WTC11 (cell line): ENCODE results near the gene SHD. TPM values are rescaled to one million over a fixed set of nuclear protein-coding genes. Genes with fewer than 3 reads are reported as not detected.

ENCODE experiments used
- AFF4 ChIP-seq: sonication (generic); formaldehyde crosslinking; IDR thresholded peaks from 2 replicates; pipeline ENCODE4 v1.8.1; 2023; ENCODE audit warnings: mild to moderate bottlenecking, missing genetic modification reagents, borderline replicate concordance
- AR ChIP-seq: fragments of 250-450 bp; sonication (Bioruptor Pico); IDR thresholded peaks from 2 replicates; pipeline ENCODE4 v1.9.0; 2021; ENCODE audit warnings: mild to moderate bottlenecking
- FOXJ3 ChIP-seq: sonication (generic); formaldehyde crosslinking; IDR thresholded peaks from 2 replicates; pipeline ENCODE4 v1.9.0; 2021; ENCODE audit warnings: missing genetic modification reagents, mild to moderate bottlenecking, borderline replicate concordance
- FOXP4 ChIP-seq: sonication (generic); formaldehyde crosslinking; IDR thresholded peaks from 2 replicates; pipeline ENCODE4 v1.8.0; 2022; ENCODE audit warnings: mild to moderate bottlenecking, missing genetic modification reagents
- KAT7 ChIP-seq: sonication (generic); formaldehyde crosslinking; IDR thresholded peaks from 2 replicates; pipeline ENCODE4 v1.8.1; 2023; ENCODE audit warnings: missing genetic modification reagents, mild to moderate bottlenecking, borderline replicate concordance
- MAX ChIP-seq: sonication (generic); formaldehyde crosslinking; IDR thresholded peaks from 2 replicates; pipeline ENCODE4 v1.8.0; 2022; ENCODE audit warnings: mild to moderate bottlenecking, missing genetic modification reagents
- MLX ChIP-seq: sonication (generic); formaldehyde crosslinking; IDR thresholded peaks from 2 replicates; pipeline ENCODE4 v1.8.1; 2023; ENCODE audit warnings: mild to moderate bottlenecking, missing genetic modification reagents, moderate library complexity
- ZNF263 ChIP-seq: sonication (generic); formaldehyde crosslinking; IDR thresholded peaks from 2 replicates; pipeline ENCODE4 v1.8.1; 2022; ENCODE audit warnings: low read depth, mild to moderate bottlenecking, moderate library complexity, missing genetic modification reagents
- ZNF317 ChIP-seq: sonication (generic); formaldehyde crosslinking; IDR thresholded peaks from 2 replicates; pipeline ENCODE4 v1.8.1; 2023; ENCODE audit warnings: low read depth, mild to moderate bottlenecking, moderate library complexity, missing genetic modification reagents, borderline replicate concordance
- ZNF425 ChIP-seq: fragments of 250-450 bp; sonication (Bioruptor Pico); conservative IDR thresholded peaks from 2 replicates; pipeline ENCODE4 v1.9.0; 2021; ENCODE audit warnings: mild to moderate bottlenecking
- ZNF671 ChIP-seq: fragments of 250-450 bp; sonication (Bioruptor Pico); IDR thresholded peaks from 2 replicates; pipeline ENCODE4 v1.8.0; 2021; ENCODE audit warnings: mild to moderate bottlenecking
- ZSCAN18 ChIP-seq: fragments of 250-450 bp; sonication (Bioruptor Pico); IDR thresholded peaks from 2 replicates; pipeline ENCODE4 v2.1.2; 2022; ENCODE audit warnings: mild to moderate bottlenecking, moderate library complexity
- total RNA-seq: library from RNA; stranded (reverse); gene quantifications from 3 replicates; pipeline ENCODE4 v1.2.3, GENCODE V29; 2021
- TF ChIP-seq, protein P1 (sequence below): sonication (generic); formaldehyde crosslinking; IDR thresholded peaks from 2 replicates; pipeline ENCODE4 v1.8.1; 2023; ENCODE audit warnings: mild to moderate bottlenecking, moderate library complexity, missing genetic modification reagents

The SHD gene
- total RNA-seq, 1 experiment from 2014 or later: 3.4 TPM

DNA sequence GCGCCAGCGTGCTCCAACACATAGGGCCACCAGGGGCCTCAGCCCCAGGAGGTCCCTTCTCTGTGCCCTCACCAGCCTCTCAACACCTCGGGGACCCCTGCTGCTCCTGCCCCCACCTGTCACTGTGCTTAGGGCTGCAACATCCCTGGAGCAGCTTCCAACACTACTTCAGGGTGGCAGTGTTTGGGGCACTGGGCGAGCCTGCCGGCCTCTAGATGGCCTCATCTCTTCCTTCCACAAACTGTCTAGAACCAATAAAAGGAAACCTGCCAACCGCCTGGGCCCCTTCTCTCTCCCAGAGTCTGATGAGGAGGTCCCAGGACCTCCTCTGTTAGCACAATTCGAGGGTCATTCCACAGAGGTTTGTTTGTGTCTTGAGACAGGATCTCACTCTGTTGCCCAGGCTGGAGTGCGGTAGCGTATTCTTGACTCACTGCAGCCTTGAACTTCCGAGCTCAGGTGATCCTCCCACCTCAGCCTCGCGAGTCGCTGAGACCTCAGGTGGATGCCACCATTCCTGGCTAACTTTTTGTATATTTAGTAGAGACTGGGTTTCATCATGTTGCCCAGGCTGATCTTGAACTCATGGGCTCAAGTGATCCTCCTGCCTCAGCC is 10.1 kb upstream of the SHD start (continued):
- no peak for TF ChIP-seq ZNF671 (CRISPR knock-in tag)
- TF ChIP-seq FOXP4: no peak
- no peak for TF ChIP-seq FOXJ3 (CRISPR knock-in tag)
- TF ChIP-seq ZSCAN18: no peak
- TF ChIP-seq, protein P1, sequence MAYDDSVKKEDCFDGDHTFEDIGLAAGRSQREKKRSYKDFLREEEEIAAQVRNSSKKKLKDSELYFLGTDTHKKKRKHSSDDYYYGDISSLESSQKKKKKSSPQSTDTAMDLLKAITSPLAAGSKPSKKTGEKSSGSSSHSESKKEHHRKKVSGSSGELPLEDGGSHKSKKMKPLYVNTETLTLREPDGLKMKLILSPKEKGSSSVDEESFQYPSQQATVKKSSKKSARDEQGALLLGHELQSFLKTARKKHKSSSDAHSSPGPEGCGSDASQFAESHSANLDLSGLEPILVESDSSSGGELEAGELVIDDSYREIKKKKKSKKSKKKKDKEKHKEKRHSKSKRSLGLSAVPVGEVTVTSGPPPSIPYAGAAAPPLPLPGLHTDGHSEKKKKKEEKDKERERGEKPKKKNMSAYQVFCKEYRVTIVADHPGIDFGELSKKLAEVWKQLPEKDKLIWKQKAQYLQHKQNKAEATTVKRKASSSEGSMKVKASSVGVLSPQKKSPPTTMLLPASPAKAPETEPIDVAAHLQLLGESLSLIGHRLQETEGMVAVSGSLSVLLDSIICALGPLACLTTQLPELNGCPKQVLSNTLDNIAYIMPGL (CRISPR knock-in tag): no peak
- TF ChIP-seq MAX (CRISPR knock-in tag): no peak
- TF ChIP-seq KAT7 (CRISPR knock-in tag): no peak
- TF ChIP-seq ZNF317: no peak
- no peak for TF ChIP-seq ZNF425 (CRISPR knock-in tag)
- TF ChIP-seq ZNF263: no peak
- TF ChIP-seq AFF4: no peak
- TF ChIP-seq MLX (CRISPR knock-in tag): no peak
- TF ChIP-seq AR (CRISPR knock-in tag): no peak
